Endodermal cell (in vitro differentiated cells): Measurements from ENCODE around the gene KRTAP10-8. TPM values are rescaled to one million over a fixed set of nuclear protein-coding genes. Genes with fewer than 3 reads are reported as not detected.
A peak's percentile ranks its signal among the peaks of the same experiment; 100 is the strongest.
"Not testable (repeated sequence)": the region's sequence is repeated elsewhere in the genome, so short reads cannot be mapped to it uniquely, and the experiment has no call there.

Experiments used
- DNase-seq: peaks from one replicate; pipeline ENCODE4 v3.0.0-alpha.2; 2017
- H3K27ac ChIP-seq: 2 replicates; pipeline ENCODE4 v1.5.1; 2013; ENCODE audit warnings: mild to moderate bottlenecking, low read depth, low read length, moderate library complexity
- H3K27me3 ChIP-seq: 2 replicates; pipeline ENCODE4 v1.6.1; 2013; ENCODE audit warnings: mild to moderate bottlenecking, low read length, moderate library complexity; ENCODE audit not compliant: insufficient read depth, control insufficient read depth, poor library complexity, severe bottlenecking
- H3K36me3 ChIP-seq: 2 replicates; pipeline ENCODE4 v1.7.0; 2013; ENCODE audit warnings: mild to moderate bottlenecking, low read length, moderate library complexity; ENCODE audit not compliant: control insufficient read depth, insufficient read depth
- H3K4me1 ChIP-seq: one replicate; pipeline ENCODE4 v1.7.0; 2013; ENCODE audit warnings: low read length; ENCODE audit not compliant: control insufficient read depth, insufficient read depth
- H3K4me3 ChIP-seq: 2 replicates; pipeline ENCODE4 v1.5.1; 2013; ENCODE audit warnings: mild to moderate bottlenecking, low read length, moderate library complexity
- H3K9ac ChIP-seq: 2 replicates; pipeline ENCODE4 v1.6.1; 2013; ENCODE audit warnings: mild to moderate bottlenecking, low read length, moderate library complexity; ENCODE audit not compliant: poor library complexity, severe bottlenecking; ENCODE audit errors: extremely low read depth
- H3K9me3 ChIP-seq: 2 replicates; pipeline ENCODE4 v1.6.1; 2013; ENCODE audit warnings: mild to moderate bottlenecking, low read length, moderate library complexity; ENCODE audit not compliant: control insufficient read depth
- H3K27ac Mint-ChIP-seq: 2 replicates; pipeline ENCODE4 v1.8.0; 2020; ENCODE audit warnings: mixed read lengths
- H3K27me3 Mint-ChIP-seq: 2 replicates; pipeline ENCODE4 v1.8.0; 2021; ENCODE audit warnings: mild to moderate bottlenecking, mixed read lengths; ENCODE audit not compliant: insufficient read depth
- H3K36me3 Mint-ChIP-seq: 2 replicates; pipeline ENCODE4 v1.8.0; 2020; ENCODE audit warnings: low read depth, mixed read lengths
- H3K4me1 Mint-ChIP-seq: 2 replicates; pipeline ENCODE4 v1.8.0; 2020; ENCODE audit warnings: mixed read lengths
- H3K4me3 Mint-ChIP-seq: 2 replicates; pipeline ENCODE4 v1.8.0; 2020; ENCODE audit warnings: mild to moderate bottlenecking, moderate library complexity, mixed read lengths
- H3K9me3 Mint-ChIP-seq: 2 replicates; pipeline ENCODE4 v1.8.0; 2020; ENCODE audit warnings: mild to moderate bottlenecking, mixed read lengths
- CTCF ChIP-seq: fragments of 200-600 bp; sonication (generic); conservative IDR thresholded peaks from 2 replicates; pipeline ENCODE4 v1.5.0; 2021; ENCODE audit warnings: antibody characterized with exemption, mild to moderate bottlenecking
- WGBS, 2 experiments: methylation state at CpG; one replicate each; pipeline versions ENCODE4 v1.1.5 to v1.1.7; 2013; ENCODE audit warnings: missing lambda C conversion rate in 2 of 2, mixed read lengths in 1 of 2; ENCODE audit not compliant: insufficient coverage in 1 of 2, insufficient read length in 1 of 2; 5-methylcytosine and 5-hydroxymethylcytosine counted together
- total RNA-seq, 2 donors: library from RNA; stranded (reverse); fragmentation: NEBNext Ultra II Directional in 1 of 2; extraction: Animal tissue kit (Norgen Biotek cat#: 25700) in 1 of 2; gene quantifications; 2 replicates in 1 of 2; 3 replicates in 1 of 2; pipeline ENCODE4 v1.2.1, GENCODE V29; 2021

KRTAP10-8 gene
- total RNA-seq, 2 donors from 2014 or later, result not detected

- TF ChIP-seq CTCF, result no peak
- peaks cover 3% of the 10 kb centered on the region for H3K36me3 Mint-ChIP-seq
- Histone ChIP-seq H3K27me3 (no peaks in the 10 kb centered on the region), H3K27ac (no peak overlapping the region), H3K4me3 (no peak overlapping the region), H3K9me3 (peaks cover 21% of the 10 kb centered on the region), H3K36me3 (no peaks in the 10 kb centered on the region), H3K9ac (no peak overlapping the region), H3K4me1 (no peaks in the 10 kb centered on the region)
- peaks cover 8% of the 10 kb centered on the region for H3K27me3 Mint-ChIP-seq
- no peak overlapping the region for H3K27ac Mint-ChIP-seq
- WGBS, 2 experiments, result 93 to 100% methylated on average over 4 to 17 of the region's 17 CpGs
- H3K4me1 Mint-ChIP-seq, result peaks cover 8% of the 10 kb centered on the region
- H3K9me3 Mint-ChIP-seq, result peaks cover 34% of the 10 kb centered on the region
- H3K4me3 Mint-ChIP-seq, result no peak overlapping the region
- DNase-seq, result peak; percentile 21
Observed at GRCh38 chr21:44578371-44579055, 33.4 kb upstream of the KRTAP10-8 start.

GRCh38 chr21:44579056-44579832 is 32.6 kb upstream of the KRTAP10-8 start:
- peaks cover 34% of the 10 kb centered on the region for H3K9me3 Mint-ChIP-seq
- no peak overlapping the region for H3K4me3 Mint-ChIP-seq
- no peak overlapping the region for H3K27ac Mint-ChIP-seq
- WGBS, 2 experiments, result 89 to 97% methylated on average over 8 to 22 of the region's 22 CpGs
- Histone ChIP-seq H3K36me3 (no peaks in the 10 kb centered on the region), H3K27ac (no peak overlapping the region), H3K9ac (no peak overlapping the region), H3K27me3 (no peaks in the 10 kb centered on the region), H3K9me3 (peaks cover 21% of the 10 kb centered on the region), H3K4me1 (no peaks in the 10 kb centered on the region), H3K4me3 (no peak overlapping the region)
- peaks cover 8% of the 10 kb centered on the region for H3K27me3 Mint-ChIP-seq
- peaks cover 8% of the 10 kb centered on the region for H3K4me1 Mint-ChIP-seq
- peaks cover 3% of the 10 kb centered on the region for H3K36me3 Mint-ChIP-seq
- DNase-seq, result peak; percentile 26
- no peak for TF ChIP-seq CTCF

- TF ChIP-seq CTCF, result no peak
- Mint-ChIP-seq H3K4me3 (no peak overlapping the region), H3K27ac (no peak overlapping the region), H3K9me3 (peaks cover 34% of the 10 kb centered on the region), H3K36me3 (peaks cover 3% of the 10 kb centered on the region), H3K27me3 (peaks cover 8% of the 10 kb centered on the region), H3K4me1 (peaks cover 7% of the 10 kb centered on the region)
- Histone ChIP-seq H3K27ac (no peak overlapping the region), H3K36me3 (no peaks in the 10 kb centered on the region), H3K4me1 (no peaks in the 10 kb centered on the region), H3K9ac (no peak overlapping the region), H3K4me3 (no peak overlapping the region), H3K27me3 (no peaks in the 10 kb centered on the region), H3K9me3 (peaks cover 21% of the 10 kb centered on the region)
- no peak for DNase-seq
- WGBS, 2 experiments, result 85 to 89% methylated on average over 7 of the region's 7 CpGs
Observed at GRCh38 chr21:44579833-44580144, 32.1 kb upstream of the KRTAP10-8 start.

DNA sequence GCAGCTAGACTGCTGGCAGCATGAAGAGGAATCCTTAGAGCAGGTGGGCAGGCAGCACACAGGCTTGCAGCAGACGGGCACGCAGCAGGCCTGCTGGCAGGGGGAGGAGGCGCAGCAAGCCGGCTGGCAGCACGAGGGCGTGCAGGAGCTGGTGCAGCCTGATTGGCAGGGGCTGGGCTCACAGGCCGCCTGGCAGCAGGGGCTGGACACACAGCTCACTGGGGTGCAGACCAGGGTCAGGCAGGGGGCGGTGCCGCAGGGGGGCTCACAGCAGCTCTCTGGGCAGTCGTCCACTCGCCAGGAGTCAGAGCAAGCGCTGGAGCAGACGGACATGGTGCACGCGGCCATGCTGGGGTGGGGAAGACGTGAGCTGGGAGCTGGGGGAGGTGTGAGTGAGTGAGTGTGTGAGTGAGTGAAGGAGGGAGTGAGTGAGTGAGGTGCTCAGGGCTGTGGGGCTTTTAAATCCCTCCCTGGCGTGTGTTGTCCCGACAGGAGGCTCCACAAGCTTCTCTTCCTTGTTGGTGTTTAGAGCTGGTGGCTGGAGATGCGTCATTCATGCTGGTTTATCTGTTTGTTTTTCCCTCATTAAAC is 31.6 kb upstream of the KRTAP10-8 start, which contains the start of gene KRTAP10-5:
KRTAP10-5 (minus strand) TSS at position 374 of the 591 bp plus-strand sequence; CDS start at position 348, 26 bp downstream.
- not testable (repeated sequence) for H3K4me3 Mint-ChIP-seq, H3K36me3 Mint-ChIP-seq, H3K9ac ChIP-seq, H3K36me3 ChIP-seq, H3K27me3 ChIP-seq, H3K27me3 Mint-ChIP-seq, H3K27ac Mint-ChIP-seq, H3K27ac ChIP-seq, H3K4me1 Mint-ChIP-seq, H3K4me1 ChIP-seq, H3K4me3 ChIP-seq
- WGBS, 2 experiments, result 79 to 85% methylated on average over 12 to 19 of the region's 19 CpGs
- DNase-seq, result peak; percentile 24
- peaks cover 34% of the 10 kb centered on the region for H3K9me3 Mint-ChIP-seq
- H3K9me3 ChIP-seq, result peaks cover 21% of the 10 kb centered on the region
